GM23338 (cell line): Measurements from ENCODE around the gene GCNT2. TPM values are rescaled to one million over a fixed set of nuclear protein-coding genes. Genes with fewer than 3 reads are reported as not detected.

Experiments
- ATAC-seq: fragments of 200-7000 bp; cut with Tn5 transposase; 3 replicates; pipeline ENCODE4 v1.9.1; 2020
- DNase-seq: peaks from one replicate; pipeline ENCODE4 v3.0.0-alpha.2; 2015; ENCODE audit warnings: low spot score
- H2AFZ ChIP-seq: fragments of 200-600 bp; sonication (generic); 2 replicates; pipeline ENCODE4 v1.8.0; 2016; ENCODE audit warnings: antibody characterized with exemption, mild to moderate bottlenecking, moderate library complexity
- H3F3A ChIP-seq: fragments of 200-600 bp; sonication (generic); replicated peaks from 2 replicates; pipeline ENCODE4 v1.8.0; 2017; ENCODE audit warnings: antibody characterized with exemption, mixed run types, low read depth
- H3K27ac ChIP-seq: fragments of 200-600 bp; sonication (generic); 2 replicates; pipeline ENCODE4 v1.6.1; 2016; ENCODE audit warnings: low read depth
- H3K27me3 ChIP-seq: fragments of 200-600 bp; sonication (generic); 2 replicates; pipeline ENCODE4 v1.8.0; 2016; ENCODE audit warnings: mild to moderate bottlenecking, mixed run types, moderate library complexity; ENCODE audit not compliant: insufficient read depth
- H3K36me3 ChIP-seq: fragments of 200-600 bp; sonication (generic); 2 replicates; pipeline ENCODE4 v1.8.0; 2016; ENCODE audit warnings: mild to moderate bottlenecking; ENCODE audit not compliant: insufficient read depth
- H3K4me1 ChIP-seq: fragments of 200-600 bp; sonication (generic); 2 replicates; pipeline ENCODE4 v1.8.0; 2016; ENCODE audit warnings: mild to moderate bottlenecking, moderate library complexity; ENCODE audit not compliant: insufficient read depth
- H3K4me2 ChIP-seq: fragments of 200-600 bp; sonication (generic); 2 replicates; pipeline ENCODE4 v1.7.1; 2017; ENCODE audit warnings: mixed run types
- H3K4me3 ChIP-seq: fragments of 200-600 bp; sonication (generic); 2 replicates; pipeline ENCODE4 v1.6.1; 2016; ENCODE audit warnings: mixed run types
- H3K79me2 ChIP-seq: fragments of 200-600 bp; sonication (generic); replicated peaks from 2 replicates; pipeline ENCODE4 v1.8.0; 2017; ENCODE audit warnings: mild to moderate bottlenecking; ENCODE audit not compliant: insufficient read depth
- H3K9me2 ChIP-seq: fragments of 200-600 bp; sonication (generic); 2 replicates; pipeline ENCODE4 v1.8.0; 2017; ENCODE audit not compliant: insufficient read depth
- H4K20me1 ChIP-seq: fragments of 200-600 bp; sonication (generic); replicated peaks from 2 replicates; pipeline ENCODE4 v1.8.0; 2017; ENCODE audit warnings: mild to moderate bottlenecking; ENCODE audit not compliant: insufficient read depth
- H3K27ac Mint-ChIP-seq: 2 replicates; pipeline ENCODE4 v1.8.0; 2020; ENCODE audit warnings: inconsistent platforms, mild to moderate bottlenecking, moderate library complexity, mixed read lengths
- H3K27me3 Mint-ChIP-seq: 3 replicates; pipeline ENCODE4 v1.8.0; 2022; ENCODE audit warnings: low read depth, mild to moderate bottlenecking, moderate library complexity, mixed read lengths, inconsistent platforms; ENCODE audit not compliant: insufficient read depth, poor library complexity
- H3K36me3 Mint-ChIP-seq: 3 replicates; pipeline ENCODE4 v1.8.0; 2021; ENCODE audit warnings: low read depth, mild to moderate bottlenecking, inconsistent platforms, moderate library complexity, mixed read lengths
- H3K4me1 Mint-ChIP-seq: 3 replicates; pipeline ENCODE4 v1.8.0; 2020; ENCODE audit warnings: mild to moderate bottlenecking, inconsistent platforms, mixed read lengths
- H3K4me3 Mint-ChIP-seq: 3 replicates; pipeline ENCODE4 v1.8.0; 2021; ENCODE audit warnings: moderate library complexity, mild to moderate bottlenecking, inconsistent platforms, mixed read lengths
- H3K9me3 Mint-ChIP-seq: 3 replicates; pipeline ENCODE4 v1.8.0; 2020; ENCODE audit warnings: moderate library complexity, mild to moderate bottlenecking, inconsistent platforms, mixed read lengths
- CREB1 ChIP-seq: fragments of 250-450 bp; sonication (Bioruptor Pico); IDR thresholded peaks from 2 replicates; pipeline ENCODE4 v1.5.0; 2020; ENCODE audit warnings: low read depth, mild to moderate bottlenecking, moderate library complexity
- EZH2 ChIP-seq: fragments of 200-600 bp; sonication (generic); IDR thresholded peaks from one replicate; pipeline ENCODE4 v1.8.0; 2017; ENCODE audit warnings: antibody characterized with exemption, mild to moderate bottlenecking, low read depth; ENCODE audit not compliant: unreplicated experiment
- EZH2phosphoT487 ChIP-seq: fragments of 200-600 bp; sonication (generic); IDR thresholded peaks from one replicate; pipeline ENCODE4 v1.8.1; 2018; ENCODE audit warnings: antibody characterized with exemption; ENCODE audit not compliant: unreplicated experiment
- JUNB ChIP-seq: IDR thresholded peaks from one replicate; pipeline ENCODE4 v1.6.1; 2016; ENCODE audit warnings: antibody characterized with exemption; ENCODE audit not compliant: unreplicated experiment
- NANOG ChIP-seq: IDR thresholded peaks from 2 replicates; pipeline ENCODE4 v1.6.1; 2016; ENCODE audit warnings: antibody characterized with exemption, borderline replicate concordance
- POLR2AphosphoS5 ChIP-seq: IDR thresholded peaks from 2 replicates; pipeline ENCODE4 v1.6.1; 2016; ENCODE audit warnings: antibody characterized with exemption, low read depth
- STAT1 ChIP-seq: IDR thresholded peaks from one replicate; pipeline ENCODE4 v1.6.1; 2016; ENCODE audit warnings: antibody characterized with exemption; ENCODE audit not compliant: unreplicated experiment
- ZNF114 ChIP-seq: fragments of 250-450 bp; sonication (Bioruptor Pico); IDR thresholded peaks from 2 replicates; pipeline ENCODE4 v1.5.0; 2020; ENCODE audit warnings: mild to moderate bottlenecking, moderate library complexity
- ZNF331 ChIP-seq: fragments of 250-450 bp; sonication (Bioruptor Pico); IDR thresholded peaks from 2 replicates; pipeline ENCODE4 v1.5.0; 2020; ENCODE audit warnings: low read depth, mild to moderate bottlenecking, moderate library complexity
- polyA plus RNA-seq: library from polyadenylated mRNA; unstranded; fragments of >200 nt; fragmentation: Nextera tagmentation; extraction: Ambion mirVana; gene quantifications from 2 replicates; pipeline ENCODE4 v1.2.1, GENCODE V29; 2016
- total RNA-seq: library from RNA; depleted of rRNA; stranded (reverse); fragments of >200 nt; shearing (Covaris generic); gene quantifications from 2 replicates; pipeline ENCODE4 v1.2.3, GENCODE V29; 2014
- TF ChIP-seq, protein P1 (sequence below): IDR thresholded peaks from one replicate; pipeline ENCODE4 v1.6.1; 2018; ENCODE audit warnings: antibody characterized with exemption; ENCODE audit not compliant: unreplicated experiment
- TF ChIP-seq, protein P2 (sequence below), 2 experiments: fragments of 200-600 bp in 1 of 2; sonication (generic) in 1 of 2; conservative IDR thresholded peaks; 2 replicates each; pipeline versions ENCODE4 v1.5.1 to v1.6.1; 2016 to 2017; ENCODE audit warnings: antibody characterized with exemption in 2 of 2, low read depth in 2 of 2, mild to moderate bottlenecking in 2 of 2, moderate library complexity in 1 of 2
- TF ChIP-seq, protein P3 (sequence below): fragments of 250-450 bp; sonication (Bioruptor Pico); IDR thresholded peaks from 2 replicates; pipeline ENCODE4 v1.5.0; 2020; ENCODE audit warnings: mild to moderate bottlenecking, moderate library complexity
- TF ChIP-seq, protein P4 (sequence below): IDR thresholded peaks from 2 replicates; pipeline ENCODE4 v1.6.1; 2016; ENCODE audit warnings: antibody characterized with exemption

The GCNT2 gene
- total and polyA plus RNA-seq, 2 experiments from 2014 or later = 28.3 to 137 TPM

DNA sequence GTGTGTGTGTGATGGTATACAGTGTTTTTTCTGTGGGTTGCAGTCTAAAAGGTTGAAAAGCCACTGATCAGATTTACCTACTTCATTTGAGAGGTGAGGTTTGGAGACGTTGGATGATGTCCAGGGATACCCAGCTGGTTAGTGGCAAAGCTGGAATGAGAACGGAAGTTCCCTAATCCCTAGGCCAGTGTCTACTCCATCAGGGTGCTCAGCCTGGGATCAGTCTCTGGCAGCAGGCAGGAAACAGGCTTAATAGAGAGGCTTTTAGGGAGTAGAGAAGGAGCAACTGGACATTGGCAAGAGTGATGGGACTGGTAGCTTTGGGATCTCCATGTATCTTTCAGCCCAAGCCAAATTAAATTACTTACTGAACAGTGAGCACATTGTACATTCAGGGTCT lies 92.6 kb downstream of the GCNT2 start:
- Histone ChIP-seq H2AFZ (no peak overlapping the region), H3K27ac (no peak overlapping the region), H3F3A (peaks cover 5% of the 10 kb centered on the region; the same call in 1 of the 2 replicates), H4K20me1 (peaks cover 59% of the 10 kb centered on the region), H3K27me3 (no peaks in the 10 kb centered on the region), H3K4me3 (no peak overlapping the region), H3K36me3 (no peaks in the 10 kb centered on the region), H3K79me2 (peaks cover 100% of the 10 kb centered on the region), H3K4me2 (no peak overlapping the region), H3K9me2 (no peaks in the 10 kb centered on the region), H3K4me1 (peaks cover 24% of the 10 kb centered on the region)
- Mint-ChIP-seq H3K36me3 (peaks cover 52% of the 10 kb centered on the region), H3K4me3 (no peak overlapping the region), H3K4me1 (peaks cover 38% of the 10 kb centered on the region), H3K27me3 (peaks cover 4% of the 10 kb centered on the region), H3K9me3 (peaks cover 5% of the 10 kb centered on the region; the same call in 1 of the 3 replicates), H3K27ac (no peak overlapping the region)
- DNase-seq (no peak), ATAC-seq (no peak; the same call in 2 of the 3 replicates)
- TF ChIP-seq ZNF114 (CRISPR knock-in tag) (no peak), EZH2phosphoT487 (no peak), ZNF331 (CRISPR knock-in tag) (no peak), STAT1 (no peak), JUNB (no peak), CREB1 (no peak), NANOG (no peak), EZH2 (no peak), POLR2AphosphoS5 (no peak)
- TF ChIP-seq, protein P1, sequence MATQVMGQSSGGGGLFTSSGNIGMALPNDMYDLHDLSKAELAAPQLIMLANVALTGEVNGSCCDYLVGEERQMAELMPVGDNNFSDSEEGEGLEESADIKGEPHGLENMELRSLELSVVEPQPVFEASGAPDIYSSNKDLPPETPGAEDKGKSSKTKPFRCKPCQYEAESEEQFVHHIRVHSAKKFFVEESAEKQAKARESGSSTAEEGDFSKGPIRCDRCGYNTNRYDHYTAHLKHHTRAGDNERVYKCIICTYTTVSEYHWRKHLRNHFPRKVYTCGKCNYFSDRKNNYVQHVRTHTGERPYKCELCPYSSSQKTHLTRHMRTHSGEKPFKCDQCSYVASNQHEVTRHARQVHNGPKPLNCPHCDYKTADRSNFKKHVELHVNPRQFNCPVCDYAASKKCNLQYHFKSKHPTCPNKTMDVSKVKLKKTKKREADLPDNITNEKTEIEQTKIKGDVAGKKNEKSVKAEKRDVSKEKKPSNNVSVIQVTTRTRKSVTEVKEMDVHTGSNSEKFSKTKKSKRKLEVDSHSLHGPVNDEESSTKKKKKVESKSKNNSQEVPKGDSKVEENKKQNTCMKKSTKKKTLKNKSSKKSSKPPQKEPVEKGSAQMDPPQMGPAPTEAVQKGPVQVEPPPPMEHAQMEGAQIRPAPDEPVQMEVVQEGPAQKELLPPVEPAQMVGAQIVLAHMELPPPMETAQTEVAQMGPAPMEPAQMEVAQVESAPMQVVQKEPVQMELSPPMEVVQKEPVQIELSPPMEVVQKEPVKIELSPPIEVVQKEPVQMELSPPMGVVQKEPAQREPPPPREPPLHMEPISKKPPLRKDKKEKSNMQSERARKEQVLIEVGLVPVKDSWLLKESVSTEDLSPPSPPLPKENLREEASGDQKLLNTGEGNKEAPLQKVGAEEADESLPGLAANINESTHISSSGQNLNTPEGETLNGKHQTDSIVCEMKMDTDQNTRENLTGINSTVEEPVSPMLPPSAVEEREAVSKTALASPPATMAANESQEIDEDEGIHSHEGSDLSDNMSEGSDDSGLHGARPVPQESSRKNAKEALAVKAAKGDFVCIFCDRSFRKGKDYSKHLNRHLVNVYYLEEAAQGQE = no peak
- TF ChIP-seq, protein P2, sequence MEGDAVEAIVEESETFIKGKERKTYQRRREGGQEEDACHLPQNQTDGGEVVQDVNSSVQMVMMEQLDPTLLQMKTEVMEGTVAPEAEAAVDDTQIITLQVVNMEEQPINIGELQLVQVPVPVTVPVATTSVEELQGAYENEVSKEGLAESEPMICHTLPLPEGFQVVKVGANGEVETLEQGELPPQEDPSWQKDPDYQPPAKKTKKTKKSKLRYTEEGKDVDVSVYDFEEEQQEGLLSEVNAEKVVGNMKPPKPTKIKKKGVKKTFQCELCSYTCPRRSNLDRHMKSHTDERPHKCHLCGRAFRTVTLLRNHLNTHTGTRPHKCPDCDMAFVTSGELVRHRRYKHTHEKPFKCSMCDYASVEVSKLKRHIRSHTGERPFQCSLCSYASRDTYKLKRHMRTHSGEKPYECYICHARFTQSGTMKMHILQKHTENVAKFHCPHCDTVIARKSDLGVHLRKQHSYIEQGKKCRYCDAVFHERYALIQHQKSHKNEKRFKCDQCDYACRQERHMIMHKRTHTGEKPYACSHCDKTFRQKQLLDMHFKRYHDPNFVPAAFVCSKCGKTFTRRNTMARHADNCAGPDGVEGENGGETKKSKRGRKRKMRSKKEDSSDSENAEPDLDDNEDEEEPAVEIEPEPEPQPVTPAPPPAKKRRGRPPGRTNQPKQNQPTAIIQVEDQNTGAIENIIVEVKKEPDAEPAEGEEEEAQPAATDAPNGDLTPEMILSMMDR (conservative IDR thresholded peaks at IDR 0.05; ENCODE audit: low read depth in 2 of 2) = no peak
- TF ChIP-seq, protein P3, sequence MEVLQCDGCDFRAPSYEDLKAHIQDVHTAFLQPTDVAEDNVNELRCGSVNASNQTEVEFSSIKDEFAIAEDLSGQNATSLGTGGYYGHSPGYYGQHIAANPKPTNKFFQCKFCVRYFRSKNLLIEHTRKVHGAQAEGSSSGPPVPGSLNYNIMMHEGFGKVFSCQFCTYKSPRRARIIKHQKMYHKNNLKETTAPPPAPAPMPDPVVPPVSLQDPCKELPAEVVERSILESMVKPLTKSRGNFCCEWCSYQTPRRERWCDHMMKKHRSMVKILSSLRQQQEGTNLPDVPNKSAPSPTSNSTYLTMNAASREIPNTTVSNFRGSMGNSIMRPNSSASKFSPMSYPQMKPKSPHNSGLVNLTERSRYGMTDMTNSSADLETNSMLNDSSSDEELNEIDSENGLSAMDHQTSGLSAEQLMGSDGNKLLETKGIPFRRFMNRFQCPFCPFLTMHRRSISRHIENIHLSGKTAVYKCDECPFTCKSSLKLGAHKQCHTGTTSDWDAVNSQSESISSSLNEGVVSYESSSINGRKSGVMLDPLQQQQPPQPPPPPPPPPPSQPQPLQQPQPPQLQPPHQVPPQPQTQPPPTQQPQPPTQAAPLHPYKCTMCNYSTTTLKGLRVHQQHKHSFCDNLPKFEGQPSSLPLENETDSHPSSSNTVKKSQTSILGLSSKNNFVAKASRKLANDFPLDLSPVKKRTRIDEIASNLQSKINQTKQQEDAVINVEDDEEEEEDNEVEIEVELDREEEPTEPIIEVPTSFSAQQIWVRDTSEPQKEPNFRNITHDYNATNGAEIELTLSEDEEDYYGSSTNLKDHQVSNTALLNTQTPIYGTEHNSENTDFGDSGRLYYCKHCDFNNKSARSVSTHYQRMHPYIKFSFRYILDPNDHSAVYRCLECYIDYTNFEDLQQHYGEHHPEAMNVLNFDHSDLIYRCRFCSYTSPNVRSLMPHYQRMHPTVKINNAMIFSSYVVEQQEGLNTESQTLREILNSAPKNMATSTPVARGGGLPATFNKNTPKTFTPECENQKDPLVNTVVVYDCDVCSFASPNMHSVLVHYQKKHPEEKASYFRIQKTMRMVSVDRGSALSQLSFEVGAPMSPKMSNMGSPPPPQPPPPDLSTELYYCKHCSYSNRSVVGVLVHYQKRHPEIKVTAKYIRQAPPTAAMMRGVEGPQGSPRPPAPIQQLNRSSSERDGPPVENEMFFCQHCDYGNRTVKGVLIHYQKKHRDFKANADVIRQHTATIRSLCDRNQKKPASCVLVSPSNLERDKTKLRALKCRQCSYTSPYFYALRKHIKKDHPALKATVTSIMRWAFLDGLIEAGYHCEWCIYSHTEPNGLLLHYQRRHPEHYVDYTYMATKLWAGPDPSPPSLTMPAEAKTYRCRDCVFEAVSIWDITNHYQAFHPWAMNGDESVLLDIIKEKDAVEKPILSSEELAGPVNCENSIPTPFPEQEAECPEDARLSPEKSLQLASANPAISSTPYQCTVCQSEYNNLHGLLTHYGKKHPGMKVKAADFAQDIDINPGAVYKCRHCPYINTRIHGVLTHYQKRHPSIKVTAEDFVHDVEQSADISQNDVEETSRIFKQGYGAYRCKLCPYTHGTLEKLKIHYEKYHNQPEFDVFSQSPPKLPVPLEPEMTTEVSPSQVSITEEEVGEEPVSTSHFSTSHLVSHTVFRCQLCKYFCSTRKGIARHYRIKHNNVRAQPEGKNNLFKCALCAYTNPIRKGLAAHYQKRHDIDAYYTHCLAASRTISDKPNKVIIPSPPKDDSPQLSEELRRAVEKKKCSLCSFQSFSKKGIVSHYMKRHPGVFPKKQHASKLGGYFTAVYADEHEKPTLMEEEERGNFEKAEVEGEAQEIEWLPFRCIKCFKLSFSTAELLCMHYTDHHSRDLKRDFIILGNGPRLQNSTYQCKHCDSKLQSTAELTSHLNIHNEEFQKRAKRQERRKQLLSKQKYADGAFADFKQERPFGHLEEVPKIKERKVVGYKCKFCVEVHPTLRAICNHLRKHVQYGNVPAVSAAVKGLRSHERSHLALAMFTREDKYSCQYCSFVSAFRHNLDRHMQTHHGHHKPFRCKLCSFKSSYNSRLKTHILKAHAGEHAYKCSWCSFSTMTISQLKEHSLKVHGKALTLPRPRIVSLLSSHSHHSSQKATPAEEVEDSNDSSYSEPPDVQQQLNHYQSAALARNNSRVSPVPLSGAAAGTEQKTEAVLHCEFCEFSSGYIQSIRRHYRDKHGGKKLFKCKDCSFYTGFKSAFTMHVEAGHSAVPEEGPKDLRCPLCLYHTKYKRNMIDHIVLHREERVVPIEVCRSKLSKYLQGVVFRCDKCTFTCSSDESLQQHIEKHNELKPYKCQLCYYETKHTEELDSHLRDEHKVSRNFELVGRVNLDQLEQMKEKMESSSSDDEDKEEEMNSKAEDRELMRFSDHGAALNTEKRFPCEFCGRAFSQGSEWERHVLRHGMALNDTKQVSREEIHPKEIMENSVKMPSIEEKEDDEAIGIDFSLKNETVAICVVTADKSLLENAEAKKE (CRISPR knock-in tag) = no peak
- TF ChIP-seq, protein P4, sequence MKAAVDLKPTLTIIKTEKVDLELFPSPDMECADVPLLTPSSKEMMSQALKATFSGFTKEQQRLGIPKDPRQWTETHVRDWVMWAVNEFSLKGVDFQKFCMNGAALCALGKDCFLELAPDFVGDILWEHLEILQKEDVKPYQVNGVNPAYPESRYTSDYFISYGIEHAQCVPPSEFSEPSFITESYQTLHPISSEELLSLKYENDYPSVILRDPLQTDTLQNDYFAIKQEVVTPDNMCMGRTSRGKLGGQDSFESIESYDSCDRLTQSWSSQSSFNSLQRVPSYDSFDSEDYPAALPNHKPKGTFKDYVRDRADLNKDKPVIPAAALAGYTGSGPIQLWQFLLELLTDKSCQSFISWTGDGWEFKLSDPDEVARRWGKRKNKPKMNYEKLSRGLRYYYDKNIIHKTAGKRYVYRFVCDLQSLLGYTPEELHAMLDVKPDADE = no peak
